Stimulated activated CD4-positive, alpha-beta T cell treated with anti-CD3 and anti-CD28 coated beads, Interleukin-2, amount 100 ng/mL, for 4 hours (primary cell): Measurements from ENCODE around the gene NDUFA9.

Experiments
- DNase-seq: peaks from one replicate; pipeline ENCODE4 v3.0.0-alpha.2; 2020; ENCODE audit warnings: low read depth

The NDUFA9 gene

GRCh38 chr12:4648501-4649357 lies at the start of gene NDUFA9, which contains the start of gene AKAP3:
Gene NDUFA9 (plus strand): TSS chr12:4649114. CDS start chr12:4649127, 13 bp downstream.
Gene AKAP3 (minus strand): TSS chr12:4649051. CDS start chr12:4638196, 10,855 bp downstream.
- peak; percentile 69 for DNase-seq

GRCh38 chr12:4603421-4603820 lies 45.5 kb upstream of the NDUFA9 start:
- no peak for DNase-seq

GRCh38 chr12:4603946-4604345 lies 45.0 kb upstream of the NDUFA9 start:
- no peak for DNase-seq

- DNase-seq: peak; percentile 65
Observed at GRCh38 chr12:4604684-4605193, 44.2 kb upstream of the NDUFA9 start.

GRCh38 chr12:4607056-4607455 lies 41.9 kb upstream of the NDUFA9 start:
- DNase-seq: no peak

GRCh38 chr12:4609071-4609470 lies 39.8 kb upstream of the NDUFA9 start:
- no peak for DNase-seq

- DNase-seq: no peak
Observed at GRCh38 chr12:4610481-4610880, 38.4 kb upstream of the NDUFA9 start.

GRCh38 chr12:4615667-4616066 lies 33.2 kb upstream of the NDUFA9 start:
- DNase-seq: no peak

- DNase-seq: no peak
Observed at GRCh38 chr12:4621511-4621910, 27.4 kb upstream of the NDUFA9 start.

- DNase-seq: no peak
Observed at GRCh38 chr12:4626543-4626942, 22.4 kb upstream of the NDUFA9 start.

- DNase-seq: no peak
Observed at GRCh38 chr12:4628406-4628805, 20.5 kb upstream of the NDUFA9 start.

- no peak for DNase-seq
Observed at GRCh38 chr12:4630262-4630661, 18.7 kb upstream of the NDUFA9 start.

GRCh38 chr12:4643747-4644146 lies 5.2 kb upstream of the NDUFA9 start:
- no peak for DNase-seq

GRCh38 chr12:4645023-4645422 lies 3.9 kb upstream of the NDUFA9 start:
- DNase-seq: no peak

GRCh38 chr12:4648104-4648500 lies 812 bp upstream of the NDUFA9 start:
- no peak for DNase-seq

GRCh38 chr12:4649358-4649661 lies 396 bp downstream of the NDUFA9 start:
- no peak for DNase-seq

- no peak for DNase-seq
Observed at GRCh38 chr12:4653257-4653656, 4.3 kb downstream of the NDUFA9 start.

GRCh38 chr12:4653691-4654090 lies 4.8 kb downstream of the NDUFA9 start:
- no peak for DNase-seq

GRCh38 chr12:4663971-4664505 lies 15.1 kb downstream of the NDUFA9 start:
- no peak for DNase-seq

- DNase-seq: no peak
Observed at GRCh38 chr12:4665236-4665635, 16.3 kb downstream of the NDUFA9 start.

GRCh38 chr12:4679711-4680110 lies 30.8 kb downstream of the NDUFA9 start:
- no peak for DNase-seq

- no peak for DNase-seq
Observed at GRCh38 chr12:4681732-4682131, 32.8 kb downstream of the NDUFA9 start.

GRCh38 chr12:4685317-4685716 lies 36.4 kb downstream of the NDUFA9 start:
- no peak for DNase-seq

- DNase-seq: no peak
Observed at GRCh38 chr12:4690760-4691159, 41.8 kb downstream of the NDUFA9 start.
